ENCODE measurements around the gene CCR5AS.

CCR5AS gene

DNA sequence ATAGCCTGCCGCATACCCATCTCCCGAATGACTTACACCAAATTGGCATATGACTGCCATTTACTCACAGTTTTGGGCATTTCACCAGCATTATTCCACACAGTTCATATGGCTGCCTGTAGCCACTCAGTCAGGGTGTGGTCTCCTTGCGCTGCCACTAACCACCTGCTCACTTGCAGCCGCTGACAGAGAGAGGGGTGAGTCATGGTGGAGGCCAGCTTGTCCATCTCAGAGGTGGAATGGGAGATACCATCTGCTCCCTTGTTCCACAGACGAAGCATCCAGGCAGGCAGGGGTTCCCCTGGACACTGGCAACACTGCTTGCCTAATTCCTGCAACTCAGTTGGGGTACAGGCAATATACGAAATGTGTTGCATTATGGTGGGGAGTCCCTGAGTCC is 15.8 kb upstream of the CCR5AS start (continued):
- TF ChIP-seq SIX5 (IDR thresholded peaks at IDR 0.05; ENCODE audit: low read depth, low read length) = no peak

GRCh38 chr3:46420931-46421330 is 14.1 kb upstream of the CCR5AS start:
- no peak overlapping the region for H2BK5ac ChIP-seq (ENCODE audit: low read depth, low read length)
- no peak overlapping the region for H3K14ac ChIP-seq (ENCODE audit: insufficient read length)
- H3K4me1 ChIP-seq (replicated peaks in 1 of 4; ENCODE audit: control insufficient read depth in 3 of 4, insufficient read depth in 4 of 4, low read length in 3 of 4) = peaks cover 0 to 6% (median 5%) of the 10 kb centered on the region in 4 experiments; a peak in 4 of 7 replicates
- no peak overlapping the region for H4K8ac ChIP-seq (ENCODE audit: extremely low read depth, insufficient read depth, low read length)
- no peak overlapping the region for H3K23ac ChIP-seq (ENCODE audit: insufficient read length)
- no peak overlapping the region for H2BK12ac ChIP-seq (ENCODE audit: low read depth, low read length)
- no peak overlapping the region for H2AK5ac ChIP-seq (ENCODE audit: low read depth, low read length)
- H3K36me3 ChIP-seq (ENCODE audit: control insufficient read depth in 2 of 4, insufficient read depth in 4 of 4, low read length in 3 of 4) = no peaks in the 10 kb centered on the region
- no peaks in the 10 kb centered on the region for H3K79me1 ChIP-seq (ENCODE audit: low read depth, low read length)
- H3K9me3 ChIP-seq (ENCODE audit: insufficient read depth in 2 of 2, low read depth in 1 of 2, low read length in 1 of 2) = no peaks in the 10 kb centered on the region
- no peak overlapping the region for H2BK120ac ChIP-seq (replicated peaks; ENCODE audit: low read depth, low read length)
- no peak overlapping the region for H3K4ac ChIP-seq (replicated peaks; ENCODE audit: insufficient read length, low read depth, low read length)
- H3K27ac ChIP-seq (ENCODE audit: low read depth, low read length) = no peak overlapping the region
- no peak for DNase-seq (ENCODE audit: low read depth in 1 of 2, low spot score in 2 of 2)
- H4K91ac ChIP-seq (replicated peaks; ENCODE audit: insufficient read length, low read length) = no peak overlapping the region
- no peak overlapping the region for H3K4me3 ChIP-seq (ENCODE audit: extremely low read depth in 1 of 4, insufficient read depth in 2 of 4, low read depth in 3 of 4, low read length in 4 of 4)
- no peak overlapping the region for H2BK15ac ChIP-seq (ENCODE audit: low read length)
- TF ChIP-seq SIRT6 (IDR thresholded peaks at IDR 0.05; ENCODE audit: low read length) (no peak), CEBPB (IDR thresholded peaks at IDR 0.05; ENCODE audit: low read depth, low read length) (no peak), JUN (IDR thresholded peaks at IDR 0.05; ENCODE audit: low read depth, low read length) (no peak), EGR1 (IDR thresholded peaks at IDR 0.05; ENCODE audit: borderline replicate concordance, low read depth, low read length) (no peak), TBP (IDR thresholded peaks at IDR 0.05; ENCODE audit: low read depth, low read length) (no peak)
- no peak for FAIRE-seq
- H3K9ac ChIP-seq (replicated peaks in 1 of 4; ENCODE audit: extremely low read depth in 1 of 4, low read depth in 3 of 4, low read length in 3 of 4) = no peak overlapping the region
- H4K20me1 ChIP-seq (replicated peaks in 1 of 2; ENCODE audit: control insufficient read depth in 1 of 2, insufficient read depth in 2 of 2, low read length in 2 of 2) = no peaks in the 10 kb centered on the region
- ChIA-PET CTCF (ENCODE audit: partially characterized antibody) (interaction anchor here (1.8 kb wide), 1 partner anchor 206 kb away, joined by 4 read pairs; no protein-coding TSS in a partner anchor), POLR2A (ENCODE audit: partially characterized antibody) (no interaction called here)
- 78% methylated on average over 2 of the region's 2 CpGs; no CpG with 5 or more reads in 1 of the 2 experiments for WGBS, 2 experiments (ENCODE audit: extremely low coverage in 1 of 2, insufficient coverage in 1 of 2, insufficient read length in 1 of 2, insufficient replicate concordance in 2 of 2, low coverage in 1 of 2, low lambda C conversion rate in 2 of 2, missing lambda C conversion rate in 1 of 2)
- no peak overlapping the region for H4K5ac ChIP-seq (ENCODE audit: insufficient read length, low read depth, low read length)
- no peak overlapping the region for H3K18ac ChIP-seq (ENCODE audit: extremely low read depth, low read length)
- no peak overlapping the region for H3K4me2 ChIP-seq (ENCODE audit: insufficient read depth in 1 of 2, low read depth in 2 of 2, low read length in 2 of 2)
- no peaks in the 10 kb centered on the region for H3K23me2 ChIP-seq (ENCODE audit: low read depth, low read length)
- H3K56ac ChIP-seq (replicated peaks; ENCODE audit: insufficient read length, low read depth, low read length) = no peak overlapping the region
- H3K79me2 ChIP-seq (ENCODE audit: control insufficient read depth in 1 of 2, insufficient read depth in 2 of 2, low read length in 2 of 2) = no peaks in the 10 kb centered on the region
- H2BK20ac ChIP-seq (ENCODE audit: low read length) = no peak overlapping the region
- no peak overlapping the region for H2AFZ ChIP-seq (ENCODE audit: low read length)
- no peaks in the 10 kb centered on the region for H3K27me3 ChIP-seq (replicated peaks in 1 of 4; ENCODE audit: control insufficient read depth in 3 of 4, extremely low read depth in 1 of 4, insufficient read depth in 3 of 4, low read length in 3 of 4)
